H1 (cell line): ENCODE measurements around the gene LRRTM3. TPM values are rescaled to one million over a fixed set of nuclear protein-coding genes. Genes with fewer than 3 reads are reported as not detected.

Source experiments
- HDAC2 ChIP-seq, 2 experiments: fragments of 300-600 bp in 1 of 2; sonication (generic) in 1 of 2; IDR thresholded peaks; 2 replicates each; pipeline ENCODE4 v1.6.1; 2011 to 2012; ENCODE audit warnings: low read depth in 2 of 2, low read length in 2 of 2, mild to moderate bottlenecking in 2 of 2, moderate library complexity in 2 of 2, borderline replicate concordance in 1 of 2, inconsistent platforms in 1 of 2
- KDM5A ChIP-seq: fragments of 200-600 bp; IDR thresholded peaks from 2 replicates; pipeline ENCODE4 v1.7.1; 2012; ENCODE audit warnings: mild to moderate bottlenecking, low read length, inconsistent platforms, mixed read lengths
- MAX ChIP-seq: IDR thresholded peaks from 2 replicates; pipeline ENCODE4 v1.6.1; 2012; ENCODE audit warnings: inconsistent platforms
- RAD21 ChIP-seq, 2 experiments: IDR thresholded peaks in 1 of 2; conservative IDR thresholded peaks in 1 of 2; 2 replicates each; pipeline ENCODE4 v1.6.1; 2011; ENCODE audit warnings: low read depth in 2 of 2, low read length in 2 of 2, improper control_type of control experiment in 1 of 2, inconsistent platforms in 1 of 2, mild to moderate bottlenecking in 1 of 2, moderate library complexity in 1 of 2
- RXRA ChIP-seq: IDR thresholded peaks from 2 replicates; pipeline ENCODE4 v1.6.1; 2011; ENCODE audit warnings: low read depth, mild to moderate bottlenecking, low read length, moderate library complexity; ENCODE audit not compliant: insufficient read depth
- TCF12 ChIP-seq: IDR thresholded peaks from 2 replicates; pipeline ENCODE4 v1.6.1; 2011; ENCODE audit warnings: low read depth, mild to moderate bottlenecking, low read length
- polyA plus RNA-seq, 7 experiments: library from polyadenylated mRNA; depleted of rRNA in 3 of 7; stranded (reverse) in 5 of 7; unstranded in 2 of 7; fragments of >200 nt in 5 of 7; fragments of 200-250 nt in 2 of 7; gene quantifications; 1 replicate in 5 of 7; 2 replicates in 1 of 7; 4 replicates in 1 of 7; pipeline versions ENCODE4 v1.2.1 to v1.2.3, GENCODE V29; 2011 to 2013; ENCODE audit warnings: missing spikeins in 2 of 7, mixed read lengths in 2 of 7
- total RNA-seq: library from RNA; stranded (reverse); fragmentation: NEBNext Ultra II Directional; extraction: Animal tissue kit (Norgen Biotek cat#: 25700); gene quantifications from 2 replicates; pipeline ENCODE4 v1.2.1, GENCODE V29; 2021

LRRTM3 gene
- total and polyA plus RNA-seq, 2 of the 8 experiments (the other 6 are each of a cell fraction or from before 2014, with no cell fraction given), result 0.33 to 0.48 TPM

GRCh38 chr10:66964946-66965345 is 39.1 kb downstream of the LRRTM3 start (continued):
- no peak for TF ChIP-seq RAD21 (IDR thresholded peaks at IDR 0.05 in 1 of 2, conservative IDR thresholded peaks at IDR 0.05 in 1 of 2; ENCODE audit: low read depth in 2 of 2, low read length in 2 of 2)
- TF ChIP-seq MAX, result no peak
- no peak for TF ChIP-seq TCF12
- TF ChIP-seq HDAC2 (IDR thresholded peaks at IDR 0.05; ENCODE audit: borderline replicate concordance in 1 of 2, low read depth in 2 of 2, low read length in 2 of 2), result no peak
- TF ChIP-seq KDM5A, result no peak
- no peak for TF ChIP-seq RXRA
- TF ChIP-seq, all 59 proteins: peak for 0
